Tibial nerve (tissue), 4 donors: ENCODE measurements around the gene NRXN2.

Experiments
- EP300 ChIP-seq, 2 donors: sonication (generic); formaldehyde crosslinking; IDR thresholded peaks; one replicate each; pipeline ENCODE4 v1.6.1; 2017; ENCODE audit warnings: antibody characterized with exemption in 2 of 2, mild to moderate bottlenecking in 1 of 2
- POLR2A ChIP-seq, 2 donors: fragments of 450-650 bp; IDR thresholded peaks; one replicate each; pipeline ENCODE4 v1.6.1; 2017; ENCODE audit warnings: antibody characterized with exemption in 2 of 2, mild to moderate bottlenecking in 2 of 2, moderate library complexity in 2 of 2
- TF ChIP-seq, protein P1 (sequence below), 5 experiments: fragments of 200-600 bp in 3 of 5; fragments of 450-650 bp in 2 of 5; sonication (generic) in 3 of 5; IDR thresholded peaks; one replicate each; pipeline ENCODE4 v1.5.1; 2016 to 2019; ENCODE audit warnings: antibody characterized with exemption in 5 of 5, mild to moderate bottlenecking in 3 of 5, moderate library complexity in 2 of 5

DNA sequence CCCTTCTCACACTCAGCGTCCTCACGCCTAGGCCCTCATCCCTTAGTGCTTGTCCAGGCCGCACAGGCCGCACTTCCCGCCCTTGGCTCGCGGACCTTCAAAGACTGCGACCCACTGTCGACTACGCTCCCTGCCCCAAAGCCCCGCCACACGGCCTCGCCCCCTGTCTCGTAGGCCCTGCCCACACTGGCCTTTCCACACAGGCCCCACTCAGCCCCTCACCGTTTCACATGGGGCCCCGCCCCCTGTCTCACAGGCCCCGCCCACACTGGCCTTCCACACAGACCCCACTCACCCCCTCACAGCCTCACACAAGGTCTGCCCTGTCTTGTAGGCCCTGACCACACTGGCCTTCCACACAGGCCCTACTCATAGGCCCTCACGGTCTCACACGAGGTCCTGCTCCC is 11.0 kb downstream of the NRXN2 start:
- TF ChIP-seq, protein P1, sequence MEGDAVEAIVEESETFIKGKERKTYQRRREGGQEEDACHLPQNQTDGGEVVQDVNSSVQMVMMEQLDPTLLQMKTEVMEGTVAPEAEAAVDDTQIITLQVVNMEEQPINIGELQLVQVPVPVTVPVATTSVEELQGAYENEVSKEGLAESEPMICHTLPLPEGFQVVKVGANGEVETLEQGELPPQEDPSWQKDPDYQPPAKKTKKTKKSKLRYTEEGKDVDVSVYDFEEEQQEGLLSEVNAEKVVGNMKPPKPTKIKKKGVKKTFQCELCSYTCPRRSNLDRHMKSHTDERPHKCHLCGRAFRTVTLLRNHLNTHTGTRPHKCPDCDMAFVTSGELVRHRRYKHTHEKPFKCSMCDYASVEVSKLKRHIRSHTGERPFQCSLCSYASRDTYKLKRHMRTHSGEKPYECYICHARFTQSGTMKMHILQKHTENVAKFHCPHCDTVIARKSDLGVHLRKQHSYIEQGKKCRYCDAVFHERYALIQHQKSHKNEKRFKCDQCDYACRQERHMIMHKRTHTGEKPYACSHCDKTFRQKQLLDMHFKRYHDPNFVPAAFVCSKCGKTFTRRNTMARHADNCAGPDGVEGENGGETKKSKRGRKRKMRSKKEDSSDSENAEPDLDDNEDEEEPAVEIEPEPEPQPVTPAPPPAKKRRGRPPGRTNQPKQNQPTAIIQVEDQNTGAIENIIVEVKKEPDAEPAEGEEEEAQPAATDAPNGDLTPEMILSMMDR (IDR thresholded peaks at IDR 0.05), result no peak
- TF ChIP-seq POLR2A (IDR thresholded peaks at IDR 0.05) (no peak), EP300 (IDR thresholded peaks at IDR 0.05) (no peak)
